KG1 (cell line): ENCODE measurements around the gene UGGT2.
A peak's percentile ranks its signal among the peaks of the same experiment; 100 is the strongest.
"Not testable (repeated sequence)": the region's sequence is repeated elsewhere in the genome, so short reads cannot be mapped to it uniquely, and the experiment has no call there.

ENCODE experiments used
- DNase-seq: peaks from one replicate; lab custom pipeline; 2025; lab: John Stamatoyannopoulos, UW

The UGGT2 gene

GRCh38 chr13:96053003-96053703 lies at the start of gene UGGT2:
TSS of gene UGGT2 (minus strand) at chr13:96053401. CDS start at chr13:96053312, 89 bp downstream.
- DNase-seq, result peak; percentile 39

GRCh38 chr13:96100457-96101220 lies 47.4 kb upstream of the UGGT2 start:
- no peak for DNase-seq

GRCh38 chr13:96093296-96094006 lies 40.2 kb upstream of the UGGT2 start:
- DNase-seq, result no peak

- DNase-seq, result no peak
Observed at GRCh38 chr13:96091164-96092117, 38.2 kb upstream of the UGGT2 start.

GRCh38 chr13:96090240-96091101 lies 37.3 kb upstream of the UGGT2 start:
- no peak for DNase-seq

- DNase-seq, result no peak
Observed at GRCh38 chr13:96089749-96090239, 36.6 kb upstream of the UGGT2 start, which contains the start of gene HS6ST3. TSS of gene HS6ST3 (plus strand) at chr13:96090107.

- DNase-seq, result no peak
Observed at GRCh38 chr13:96089139-96089538, 35.9 kb upstream of the UGGT2 start.

GRCh38 chr13:96086736-96087135 lies 33.5 kb upstream of the UGGT2 start:
- no peak for DNase-seq

- DNase-seq, result no peak
Observed at GRCh38 chr13:96082640-96083039, 29.4 kb upstream of the UGGT2 start.

- no peak for DNase-seq
Observed at GRCh38 chr13:96081888-96082287, 28.7 kb upstream of the UGGT2 start.

- no peak for DNase-seq
Observed at GRCh38 chr13:96080676-96081075, 27.5 kb upstream of the UGGT2 start.

GRCh38 chr13:96075953-96076543 lies 22.8 kb upstream of the UGGT2 start:
- no peak for DNase-seq

GRCh38 chr13:96072392-96072791 lies 19.2 kb upstream of the UGGT2 start:
- DNase-seq, result no peak

GRCh38 chr13:96071504-96071903 lies 18.3 kb upstream of the UGGT2 start:
- DNase-seq, result no peak

- DNase-seq, result no peak
Observed at GRCh38 chr13:96068729-96069128, 15.5 kb upstream of the UGGT2 start.

- DNase-seq, result no peak
Observed at GRCh38 chr13:96065849-96066248, 12.6 kb upstream of the UGGT2 start.

- DNase-seq, result no peak
Observed at GRCh38 chr13:96052656-96053002, 572 bp downstream of the UGGT2 start.

GRCh38 chr13:96051946-96052345 lies 1.3 kb downstream of the UGGT2 start:
- DNase-seq, result not testable (repeated sequence)

GRCh38 chr13:96051491-96051890 lies 1.7 kb downstream of the UGGT2 start:
- not testable (repeated sequence) for DNase-seq

- not testable (repeated sequence) for DNase-seq
Observed at GRCh38 chr13:96050955-96051354, 2.2 kb downstream of the UGGT2 start.
